ENCODE data around the gene PVALEF. TPM values are rescaled to one million over a fixed set of nuclear protein-coding genes. Genes with fewer than 3 reads are reported as not detected.

PVALEF gene
- total and polyA plus RNA-seq, 2 of the 13 experiments (the other 11 are each of a cell fraction or from before 2014, with no cell fraction given) = 0.18 TPM

DNA sequence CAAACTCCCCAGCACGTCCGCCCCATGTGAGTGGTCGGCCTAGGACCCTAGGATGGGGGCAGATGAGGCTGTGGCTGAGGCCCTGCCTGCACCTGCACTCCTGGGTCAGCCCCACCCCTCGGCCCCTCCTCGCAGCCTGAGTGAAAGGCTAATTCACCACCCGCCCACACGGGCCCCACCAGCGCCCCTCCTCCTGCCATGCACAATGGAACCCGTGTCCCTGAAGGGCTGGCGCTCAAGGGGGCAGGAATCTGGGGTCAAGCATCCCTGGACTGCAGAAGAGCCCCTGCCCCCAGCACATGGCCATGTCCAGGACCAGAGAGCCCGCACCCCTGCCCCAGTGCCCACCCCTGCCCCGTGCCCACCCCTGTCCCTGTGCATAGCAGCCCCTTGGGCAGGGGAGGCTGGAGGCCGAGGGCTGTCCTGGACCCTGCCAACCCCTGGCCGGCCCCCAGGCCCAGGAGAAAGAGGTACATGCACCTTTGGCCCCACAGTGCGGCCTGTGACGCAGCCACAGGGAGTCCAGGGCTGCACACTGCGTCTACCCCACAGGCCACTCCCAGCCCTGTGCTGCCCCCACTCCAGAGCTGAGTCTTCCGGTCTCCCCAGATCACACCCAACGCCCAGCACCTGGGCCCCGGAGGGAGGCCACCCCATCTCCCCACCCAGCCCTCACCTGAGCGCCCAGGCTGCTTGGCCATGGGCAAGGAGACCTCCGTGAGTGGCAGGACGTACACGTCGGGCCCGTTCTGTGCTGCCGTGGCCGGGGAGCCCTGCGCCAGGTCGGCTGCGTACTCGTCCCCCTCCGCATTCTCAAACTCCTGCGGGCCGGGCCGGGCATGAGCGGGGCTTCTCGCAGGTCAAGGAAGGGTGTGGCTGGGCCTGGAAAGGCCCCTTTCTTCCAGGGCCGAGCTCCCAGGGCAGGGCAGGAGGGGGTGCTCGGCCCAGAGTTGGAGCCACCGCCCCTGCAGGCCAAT lies 34.6 kb upstream of the PVALEF start (continued):
- no peak for TF ChIP-seq ZFP36L2 (CRISPR knock-in tag; IDR thresholded peaks at IDR 0.05)
- no peak for TF ChIP-seq ZNF530 (CRISPR knock-in tag; IDR thresholded peaks at IDR 0.05; ENCODE audit: low read depth)
- no peak for TF ChIP-seq SRSF9 (IDR thresholded peaks at IDR 0.05; ENCODE audit: borderline replicate concordance, insufficient read depth, low read depth, low read length, poor library complexity, severe bottlenecking)
- no peak for TF ChIP-seq ZNF430 (CRISPR knock-in tag; IDR thresholded peaks at IDR 0.05)
- TF ChIP-seq ZNF766 (CRISPR knock-in tag; IDR thresholded peaks at IDR 0.05; ENCODE audit: borderline replicate concordance) = no peak
- TF ChIP-seq ZNF543 (CRISPR knock-in tag; IDR thresholded peaks at IDR 0.05) = no peak
- no peak for TF ChIP-seq HOXA9 (CRISPR knock-in tag; IDR thresholded peaks at IDR 0.05; ENCODE audit: borderline replicate concordance)
- TF ChIP-seq ZSCAN31 (CRISPR knock-in tag; IDR thresholded peaks at IDR 0.05; ENCODE audit: low read depth) = no peak
- TF ChIP-seq U2AF1 (optimal IDR thresholded peaks at IDR 0.05; ENCODE audit: low read depth, low read length) = no peak
- TF ChIP-seq, protein P1, sequence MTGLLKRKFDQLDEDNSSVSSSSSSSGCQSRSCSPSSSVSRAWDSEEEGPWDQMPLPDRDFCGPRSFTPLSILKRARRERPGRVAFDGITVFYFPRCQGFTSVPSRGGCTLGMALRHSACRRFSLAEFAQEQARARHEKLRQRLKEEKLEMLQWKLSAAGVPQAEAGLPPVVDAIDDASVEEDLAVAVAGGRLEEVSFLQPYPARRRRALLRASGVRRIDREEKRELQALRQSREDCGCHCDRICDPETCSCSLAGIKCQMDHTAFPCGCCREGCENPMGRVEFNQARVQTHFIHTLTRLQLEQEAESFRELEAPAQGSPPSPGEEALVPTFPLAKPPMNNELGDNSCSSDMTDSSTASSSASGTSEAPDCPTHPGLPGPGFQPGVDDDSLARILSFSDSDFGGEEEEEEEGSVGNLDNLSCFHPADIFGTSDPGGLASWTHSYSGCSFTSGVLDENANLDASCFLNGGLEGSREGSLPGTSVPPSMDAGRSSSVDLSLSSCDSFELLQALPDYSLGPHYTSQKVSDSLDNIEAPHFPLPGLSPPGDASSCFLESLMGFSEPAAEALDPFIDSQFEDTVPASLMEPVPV (CRISPR knock-in tag; IDR thresholded peaks at IDR 0.05) = no peak
- no peak for TF ChIP-seq E2F1 (CRISPR knock-in tag; IDR thresholded peaks at IDR 0.05)
- TF ChIP-seq XBP1 (CRISPR knock-in tag; IDR thresholded peaks at IDR 0.05) = no peak
- no peak for TF ChIP-seq PAWR (CRISPR knock-in tag; IDR thresholded peaks at IDR 0.05; ENCODE audit: borderline replicate concordance)
- TF ChIP-seq MXI1 (IDR thresholded peaks at IDR 0.05; ENCODE audit: borderline replicate concordance, low read depth, low read length) = no peak
- TF ChIP-seq AKAP8 (CRISPR knock-in tag; IDR thresholded peaks at IDR 0.05) = no peak
- TF ChIP-seq KMT2A (CRISPR knock-in tag; IDR thresholded peaks at IDR 0.05) = no peak
- no peak for TF ChIP-seq ZNF180 (CRISPR knock-in tag; IDR thresholded peaks at IDR 0.05; ENCODE audit: borderline replicate concordance, low read depth)
- TF ChIP-seq ZNF256 (CRISPR knock-in tag; conservative IDR thresholded peaks at IDR 0.05) = no peak
- TF ChIP-seq MLLT10 (CRISPR knock-in tag; IDR thresholded peaks at IDR 0.05) = no peak
- TF ChIP-seq BORCS8-MEF2B (CRISPR knock-in tag; IDR thresholded peaks at IDR 0.05) = peak; percentile 59
- TF ChIP-seq SALL2 (CRISPR knock-in tag; IDR thresholded peaks at IDR 0.05) = no peak
- TF ChIP-seq ZNF12 (CRISPR knock-in tag; IDR thresholded peaks at IDR 0.05) = no peak
- TF ChIP-seq KDM1A (CRISPR knock-in tag; IDR thresholded peaks at IDR 0.05) = no peak
- TF ChIP-seq EZH2 (conservative IDR thresholded peaks at IDR 0.05; ENCODE audit: low read depth, low read length) = no peak
- no peak for TF ChIP-seq EEA1 (CRISPR knock-in tag; IDR thresholded peaks at IDR 0.05; ENCODE audit: borderline replicate concordance)
- TF ChIP-seq MIER3 (CRISPR knock-in tag; IDR thresholded peaks at IDR 0.05; ENCODE audit: borderline replicate concordance) = no peak
- TF ChIP-seq, protein P2, sequence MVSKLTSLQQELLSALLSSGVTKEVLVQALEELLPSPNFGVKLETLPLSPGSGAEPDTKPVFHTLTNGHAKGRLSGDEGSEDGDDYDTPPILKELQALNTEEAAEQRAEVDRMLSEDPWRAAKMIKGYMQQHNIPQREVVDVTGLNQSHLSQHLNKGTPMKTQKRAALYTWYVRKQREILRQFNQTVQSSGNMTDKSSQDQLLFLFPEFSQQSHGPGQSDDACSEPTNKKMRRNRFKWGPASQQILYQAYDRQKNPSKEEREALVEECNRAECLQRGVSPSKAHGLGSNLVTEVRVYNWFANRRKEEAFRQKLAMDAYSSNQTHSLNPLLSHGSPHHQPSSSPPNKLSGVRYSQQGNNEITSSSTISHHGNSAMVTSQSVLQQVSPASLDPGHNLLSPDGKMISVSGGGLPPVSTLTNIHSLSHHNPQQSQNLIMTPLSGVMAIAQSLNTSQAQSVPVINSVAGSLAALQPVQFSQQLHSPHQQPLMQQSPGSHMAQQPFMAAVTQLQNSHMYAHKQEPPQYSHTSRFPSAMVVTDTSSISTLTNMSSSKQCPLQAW (CRISPR knock-in tag; IDR thresholded peaks at IDR 0.05) = no peak
- TF ChIP-seq ZNF558 (CRISPR knock-in tag; IDR thresholded peaks at IDR 0.05; ENCODE audit: borderline replicate concordance) = no peak
